GM12878 (cell line): ENCODE results near the gene PCED1A. TPM values are rescaled to one million over a fixed set of nuclear protein-coding genes. Genes with fewer than 3 reads are reported as not detected.

Source experiments
- ATAC-seq: fragments of 200-7000 bp; cut with Tn5 transposase; 3 replicates; pipeline ENCODE4 v1.9.1; 2020; ENCODE audit warnings: mild to moderate bottlenecking, moderate library complexity
- BruUV-seq: library from RNA; stranded (reverse); fragments of 400-500 nt; replicated peaks from 2 replicates; lab custom pipeline; 2021; lab: Mats Ljungman, UMichigan
- CTCF ChIA-PET: fragments of 300-600 bp; sonication (Branson Sonifier 250); formaldehyde crosslinking; extraction: SDS; loops from one replicate; lab custom pipeline; 2021; ENCODE audit warnings: inconsistent platforms; lab: Yijun Ruan, JAX
- POLR2A ChIA-PET: fragments of 350-600 bp; formaldehyde crosslinking; extraction: SDS; loops from one replicate; lab custom pipeline; 2021; ENCODE audit warnings: inconsistent platforms; lab: Charles Lee
- RAD21 ChIA-PET: fragments of 300-600 bp; sonication (Branson Sonifier 250); formaldehyde crosslinking; loops from one replicate; lab custom pipeline; 2023; ENCODE audit warnings: antibody characterized with exemption; ENCODE audit not compliant: unreplicated experiment; lab: Charles Lee
- SMC1A ChIA-PET: fragments of 300-600 bp; sonication (Branson Sonifier 250); formaldehyde crosslinking; loops from one replicate; lab custom pipeline; 2023; ENCODE audit not compliant: unreplicated experiment, uncharacterized antibody; lab: Charles Lee
- DNase-seq: peaks from one replicate; pipeline ENCODE4 v3.0.0-alpha.2; 2011; ENCODE audit warnings: low read depth, low spot score
- FAIRE-seq: peaks from 3 replicates; lab custom pipeline; 2011; peaks lifted over from hg19 to GRCh38; lab: Jason Lieb, UNC
- H2AFZ ChIP-seq: 2 replicates; pipeline ENCODE4 v1.6.0; 2011; ENCODE audit warnings: low read depth, low read length, control low read depth; ENCODE audit not compliant: control insufficient read depth
- H3K27ac ChIP-seq: 2 replicates; pipeline ENCODE4 v1.5.1; 2011; ENCODE audit warnings: control low read depth; ENCODE audit not compliant: control insufficient read depth, insufficient read depth
- H3K27me3 ChIP-seq, 2 experiments: replicated peaks in 1 of 2; 2 replicates each; pipeline versions ENCODE4 v1.6.0 to v1.6.1; 2011; ENCODE audit warnings: low read length in 1 of 2; ENCODE audit not compliant: control insufficient read depth in 2 of 2, insufficient read depth in 2 of 2
- H3K36me3 ChIP-seq, 2 experiments: 2 replicates each; pipeline ENCODE4 v1.5.1; 2011; ENCODE audit warnings: low read length in 1 of 2; ENCODE audit not compliant: control insufficient read depth in 2 of 2, insufficient read depth in 2 of 2
- H3K4me1 ChIP-seq: 2 replicates; pipeline ENCODE4 v1.6.1; 2011; ENCODE audit warnings: mild to moderate bottlenecking, low read length, moderate library complexity, mixed read lengths; ENCODE audit not compliant: control insufficient read depth, insufficient read depth
- H3K4me2 ChIP-seq: 2 replicates; pipeline ENCODE4 v1.6.0; 2011; ENCODE audit warnings: control low read depth; ENCODE audit not compliant: control insufficient read depth, insufficient read depth
- H3K4me3 ChIP-seq: fragments of 200-600 bp; sonication (generic); 2 replicates; pipeline ENCODE4 v1.5.1; 2016
- H3K79me2 ChIP-seq: 2 replicates; pipeline ENCODE4 v1.6.0; 2011; ENCODE audit warnings: low read length; ENCODE audit not compliant: control insufficient read depth, insufficient read depth
- H3K9ac ChIP-seq: 2 replicates; pipeline ENCODE4 v1.8.0; 2011; ENCODE audit warnings: low read length, control low read depth, mixed read lengths; ENCODE audit not compliant: control insufficient read depth, insufficient read depth
- H3K9me3 ChIP-seq: replicated peaks from 3 replicates; pipeline ENCODE4 v1.5.1; 2011; ENCODE audit warnings: mild to moderate bottlenecking, low read length; ENCODE audit not compliant: control insufficient read depth, insufficient read depth
- H4K20me1 ChIP-seq: 2 replicates; pipeline ENCODE4 v1.6.0; 2011; ENCODE audit not compliant: control insufficient read depth, insufficient read depth
- BHLHE40 ChIP-seq, 2 experiments: fragments of 450-650 bp in 1 of 2; IDR thresholded peaks; 2 replicates each; pipeline ENCODE4 v1.6.1; 2011 to 2017; ENCODE audit warnings: low read depth in 2 of 2, borderline replicate concordance in 1 of 2, improper control_type of control experiment in 1 of 2, low read length in 1 of 2, mild to moderate bottlenecking in 1 of 2
- CREB1 ChIP-seq: IDR thresholded peaks from 2 replicates; pipeline ENCODE4 v1.6.1; 2012; ENCODE audit warnings: low read depth, mild to moderate bottlenecking, inconsistent platforms
- GATAD2B ChIP-seq: fragments of 450-650 bp; conservative IDR thresholded peaks from 2 replicates; pipeline ENCODE4 v1.6.1; 2017; ENCODE audit warnings: low read depth, mild to moderate bottlenecking, moderate library complexity
- MTA2 ChIP-seq: fragments of 450-650 bp; IDR thresholded peaks from 2 replicates; pipeline ENCODE4 v1.6.1; 2016; ENCODE audit warnings: low read depth, mild to moderate bottlenecking, moderate library complexity
- NFIC ChIP-seq: IDR thresholded peaks from 2 replicates; pipeline ENCODE4 v1.6.1; 2012; ENCODE audit warnings: low read depth, mild to moderate bottlenecking, inconsistent platforms, low read length, moderate library complexity
- PML ChIP-seq: IDR thresholded peaks from 2 replicates; pipeline ENCODE4 v1.6.1; 2012; ENCODE audit warnings: low read length, inconsistent platforms
- POLR2A ChIP-seq: IDR thresholded peaks from 2 replicates; pipeline ENCODE4 v1.6.1; 2011; ENCODE audit warnings: low read depth, mild to moderate bottlenecking, low read length
- POLR2AphosphoS2 ChIP-seq: IDR thresholded peaks from 2 replicates; pipeline ENCODE4 v1.6.1; 2011; ENCODE audit warnings: low read depth, mild to moderate bottlenecking, low read length, improper control_type of control experiment, moderate library complexity
- YY1 ChIP-seq: IDR thresholded peaks from 2 replicates; pipeline ENCODE4 v1.6.1; 2011; ENCODE audit warnings: low read depth, mild to moderate bottlenecking, low read length
- WGBS: methylation state at CpG from one replicate; pipeline ENCODE4 v1.1.6; 2016; ENCODE audit warnings: low lambda C conversion rate; ENCODE audit not compliant: insufficient replicate concordance, insufficient coverage; ENCODE audit errors: missing lambda C conversion rate; 5-methylcytosine and 5-hydroxymethylcytosine counted together
- in situ Hi-C: fragments of 300-500 bp; cut with MboI; formaldehyde crosslinking; loops from 9 replicates; pipeline ENCODE4 v1.14.3; 2018; ENCODE audit warnings: mixed read lengths
- intact Hi-C: fragments of 100-400 bp; cut with micrococcal nuclease; formaldehyde crosslinking; loops from one replicate; pipeline ENCODE4 v1.14.2; 2022; ENCODE audit not compliant: unreplicated experiment
- polyA plus RNA-seq, 11 experiments: library from polyadenylated mRNA; depleted of rRNA in 4 of 11; unstranded in 6 of 11; stranded (reverse) in 5 of 11; fragments of >200 nt; fragmentation: Nextera tagmentation in 4 of 11; fragmentation: Illumina TruSeq in 1 of 11; extraction: Ambion mirVana in 4 of 11; extraction: Trizol in 1 of 11; gene quantifications; 1 replicate in 1 of 11; 2 replicates in 10 of 11; pipeline versions ENCODE4 v1.2.1 to v1.2.3, GENCODE V29; 2011 to 2016; ENCODE audit warnings: inconsistent platforms in 2 of 11, missing spikeins in 2 of 11, low read depth in 1 of 11
- total RNA-seq, 4 experiments: library from RNA; depleted of rRNA in 3 of 4; stranded (reverse); fragments of >200 nt in 3 of 4; fragmentation: Illumina TruSeq in 1 of 4; extraction: Trizol in 1 of 4; gene quantifications; 2 replicates each; pipeline versions ENCODE4 v1.2.1 to v1.2.3, GENCODE V29; 2013 to 2021
- TF ChIP-seq, protein P1 (sequence below): fragments of 150-350 bp; IDR thresholded peaks from 2 replicates; pipeline ENCODE4 v1.6.1; 2016; ENCODE audit warnings: low read depth, low read length
- TF ChIP-seq, protein P2 (sequence below): fragments of 450-650 bp; formaldehyde crosslinking; IDR thresholded peaks from 2 replicates; pipeline ENCODE4 v1.4.0; 2022; ENCODE audit warnings: mild to moderate bottlenecking, moderate library complexity
- TF ChIP-seq, protein P3 (sequence below): fragments of 450-650 bp; IDR thresholded peaks from 2 replicates; pipeline ENCODE4 v1.6.1; 2014; ENCODE audit warnings: mild to moderate bottlenecking
- TF ChIP-seq, protein P4 (sequence below): IDR thresholded peaks from 2 replicates; pipeline ENCODE4 v1.6.1; 2012; ENCODE audit warnings: low read depth, low read length, improper control_type of control experiment
- TF ChIP-seq, protein P5 (sequence below): fragments of 150-350 bp; IDR thresholded peaks from 2 replicates; pipeline ENCODE4 v1.6.1; 2014; ENCODE audit warnings: mild to moderate bottlenecking, low read depth, low read length

PCED1A gene
- total and polyA plus RNA-seq, 10 of the 15 experiments (the other 5 are each of a cell fraction or from before 2014, with no cell fraction given) = 4.5 to 30.9 (median 12.0) TPM

DNA sequence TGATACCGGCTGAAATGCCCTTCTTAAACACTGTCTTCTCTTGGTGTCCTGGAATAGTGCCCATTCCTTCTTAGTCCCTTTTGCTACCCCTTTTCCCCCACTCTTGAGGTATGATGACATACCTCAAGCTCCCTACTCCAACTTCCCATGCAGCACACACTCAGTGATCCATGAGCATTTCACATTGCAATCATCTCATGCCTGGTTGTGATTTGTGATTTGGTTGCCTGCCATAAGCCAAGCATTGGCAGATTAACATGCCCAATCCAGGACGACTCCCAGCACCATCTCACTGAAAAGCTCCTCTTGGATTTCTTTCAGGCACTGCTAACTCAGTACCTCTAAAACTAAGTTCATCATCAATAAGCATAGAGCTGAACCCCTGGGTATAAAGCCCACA lies 18.1 kb upstream of the PCED1A start (continued):
- TF ChIP-seq, protein P1, sequence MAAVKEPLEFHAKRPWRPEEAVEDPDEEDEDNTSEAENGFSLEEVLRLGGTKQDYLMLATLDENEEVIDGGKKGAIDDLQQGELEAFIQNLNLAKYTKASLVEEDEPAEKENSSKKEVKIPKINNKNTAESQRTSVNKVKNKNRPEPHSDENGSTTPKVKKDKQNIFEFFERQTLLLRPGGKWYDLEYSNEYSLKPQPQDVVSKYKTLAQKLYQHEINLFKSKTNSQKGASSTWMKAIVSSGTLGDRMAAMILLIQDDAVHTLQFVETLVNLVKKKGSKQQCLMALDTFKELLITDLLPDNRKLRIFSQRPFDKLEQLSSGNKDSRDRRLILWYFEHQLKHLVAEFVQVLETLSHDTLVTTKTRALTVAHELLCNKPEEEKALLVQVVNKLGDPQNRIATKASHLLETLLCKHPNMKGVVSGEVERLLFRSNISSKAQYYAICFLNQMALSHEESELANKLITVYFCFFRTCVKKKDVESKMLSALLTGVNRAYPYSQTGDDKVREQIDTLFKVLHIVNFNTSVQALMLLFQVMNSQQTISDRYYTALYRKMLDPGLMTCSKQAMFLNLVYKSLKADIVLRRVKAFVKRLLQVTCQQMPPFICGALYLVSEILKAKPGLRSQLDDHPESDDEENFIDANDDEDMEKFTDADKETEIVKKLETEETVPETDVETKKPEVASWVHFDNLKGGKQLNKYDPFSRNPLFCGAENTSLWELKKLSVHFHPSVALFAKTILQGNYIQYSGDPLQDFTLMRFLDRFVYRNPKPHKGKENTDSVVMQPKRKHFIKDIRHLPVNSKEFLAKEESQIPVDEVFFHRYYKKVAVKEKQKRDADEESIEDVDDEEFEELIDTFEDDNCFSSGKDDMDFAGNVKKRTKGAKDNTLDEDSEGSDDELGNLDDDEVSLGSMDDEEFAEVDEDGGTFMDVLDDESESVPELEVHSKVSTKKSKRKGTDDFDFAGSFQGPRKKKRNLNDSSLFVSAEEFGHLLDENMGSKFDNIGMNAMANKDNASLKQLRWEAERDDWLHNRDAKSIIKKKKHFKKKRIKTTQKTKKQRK = no peak
- no peak for TF ChIP-seq PML
- TF ChIP-seq, protein P2, sequence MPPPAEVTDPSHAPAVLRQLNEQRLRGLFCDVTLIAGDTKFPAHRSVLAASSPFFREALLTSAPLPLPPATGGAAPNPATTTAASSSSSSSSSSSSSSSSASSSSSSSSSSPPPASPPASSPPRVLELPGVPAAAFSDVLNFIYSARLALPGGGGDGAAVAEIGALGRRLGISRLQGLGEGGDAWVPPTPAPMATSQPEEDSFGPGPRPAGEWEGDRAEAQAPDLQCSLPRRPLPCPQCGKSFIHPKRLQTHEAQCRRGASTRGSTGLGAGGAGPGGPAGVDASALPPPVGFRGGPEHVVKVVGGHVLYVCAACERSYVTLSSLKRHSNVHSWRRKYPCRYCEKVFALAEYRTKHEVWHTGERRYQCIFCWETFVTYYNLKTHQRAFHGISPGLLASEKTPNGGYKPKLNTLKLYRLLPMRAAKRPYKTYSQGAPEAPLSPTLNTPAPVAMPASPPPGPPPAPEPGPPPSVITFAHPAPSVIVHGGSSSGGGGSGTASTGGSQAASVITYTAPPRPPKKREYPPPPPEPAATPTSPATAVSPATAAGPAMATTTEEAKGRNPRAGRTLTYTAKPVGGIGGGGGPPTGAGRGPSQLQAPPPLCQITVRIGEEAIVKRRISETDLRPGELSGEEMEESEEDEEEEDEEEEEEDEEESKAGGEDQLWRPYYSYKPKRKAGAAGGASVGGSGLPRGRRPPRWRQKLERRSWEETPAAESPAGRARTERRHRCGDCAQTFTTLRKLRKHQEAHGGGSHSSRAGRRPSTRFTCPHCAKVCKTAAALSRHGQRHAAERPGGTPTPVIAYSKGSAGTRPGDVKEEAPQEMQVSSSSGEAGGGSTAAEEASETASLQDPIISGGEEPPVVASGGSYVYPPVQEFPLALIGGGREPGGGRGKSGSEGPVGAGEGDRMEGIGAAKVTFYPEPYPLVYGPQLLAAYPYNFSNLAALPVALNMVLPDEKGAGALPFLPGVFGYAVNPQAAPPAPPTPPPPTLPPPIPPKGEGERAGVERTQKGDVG = no peak

DNA sequence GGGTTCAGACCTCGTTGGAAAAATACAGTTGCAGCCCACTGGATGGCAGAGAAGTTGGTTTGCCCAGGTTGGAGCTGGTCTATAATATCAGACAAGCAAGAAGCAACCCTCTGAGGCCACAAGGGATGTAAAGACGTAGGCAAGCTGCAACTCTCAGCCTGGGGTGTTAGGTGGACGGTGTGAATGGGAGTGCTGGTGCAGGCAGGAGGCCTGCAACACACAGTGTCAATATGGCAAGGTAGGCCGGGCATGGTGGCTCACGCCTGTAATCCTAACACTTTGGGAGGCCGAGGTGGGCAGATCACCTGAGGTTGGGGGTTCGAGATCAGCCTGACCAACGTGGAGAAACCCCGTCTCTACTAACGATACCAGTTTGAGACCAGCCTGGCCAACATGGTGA lies 10.6 kb upstream of the PCED1A start:
- BruUV-seq = no TSS peak

More for the DNA sequence above, 10.6 kb upstream of the PCED1A start:
- Histone ChIP-seq H3K27ac (no peak overlapping the region), H3K9me3 (no peaks in the 10 kb centered on the region), H2AFZ (no peak overlapping the region), H4K20me1 (no peaks in the 10 kb centered on the region), H3K27me3 (no peaks in the 10 kb centered on the region), H3K4me1 (peaks cover 5% of the 10 kb centered on the region; the same call in 1 of the 2 replicates), H3K4me3 (no peak overlapping the region), H3K9ac (no peak overlapping the region), H3K4me2 (no peak overlapping the region), H3K79me2 (no peaks in the 10 kb centered on the region), H3K36me3 (no peaks in the 10 kb centered on the region)
- ATAC-seq = no peak
- in situ Hi-C loops (no loop called here), intact Hi-C loops (loop anchor here (5.0 kb wide), 1 partner anchor 109 kb away; no protein-coding TSS in a partner anchor)
- DNase-seq = no peak
- POLR2A ChIA-PET = no interaction called here
- CTCF ChIA-PET = interaction anchor here (1.0 to 2.5 kb wide), 5 partner anchors 18 to 163 kb away, joined by 3 to 11 read pairs (median 4); no protein-coding TSS in a partner anchor
- SMC1A ChIA-PET = interaction anchor here (0.7 kb wide), 1 partner anchor 11 kb away, joined by 3 read pairs; no protein-coding TSS in a partner anchor
- FAIRE-seq = no peak
- RAD21 ChIA-PET = interaction anchor here (0.9 to 1.4 kb wide), 2 partner anchors 150 to 163 kb away, joined by 3 read pairs; no protein-coding TSS in a partner anchor
- 93% methylated on average over 10 of the region's 10 CpGs for WGBS
- TF ChIP-seq POLR2AphosphoS2 = no peak
- no peak for TF ChIP-seq MTA2
- TF ChIP-seq, protein P3, sequence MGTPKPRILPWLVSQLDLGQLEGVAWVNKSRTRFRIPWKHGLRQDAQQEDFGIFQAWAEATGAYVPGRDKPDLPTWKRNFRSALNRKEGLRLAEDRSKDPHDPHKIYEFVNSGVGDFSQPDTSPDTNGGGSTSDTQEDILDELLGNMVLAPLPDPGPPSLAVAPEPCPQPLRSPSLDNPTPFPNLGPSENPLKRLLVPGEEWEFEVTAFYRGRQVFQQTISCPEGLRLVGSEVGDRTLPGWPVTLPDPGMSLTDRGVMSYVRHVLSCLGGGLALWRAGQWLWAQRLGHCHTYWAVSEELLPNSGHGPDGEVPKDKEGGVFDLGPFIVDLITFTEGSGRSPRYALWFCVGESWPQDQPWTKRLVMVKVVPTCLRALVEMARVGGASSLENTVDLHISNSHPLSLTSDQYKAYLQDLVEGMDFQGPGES = no peak
- no peak for TF ChIP-seq CREB1
- no peak for TF ChIP-seq YY1
- TF ChIP-seq, protein P4, sequence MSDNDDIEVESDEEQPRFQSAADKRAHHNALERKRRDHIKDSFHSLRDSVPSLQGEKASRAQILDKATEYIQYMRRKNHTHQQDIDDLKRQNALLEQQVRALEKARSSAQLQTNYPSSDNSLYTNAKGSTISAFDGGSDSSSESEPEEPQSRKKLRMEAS = no peak
- no peak for TF ChIP-seq NFIC
- TF ChIP-seq, protein P5, sequence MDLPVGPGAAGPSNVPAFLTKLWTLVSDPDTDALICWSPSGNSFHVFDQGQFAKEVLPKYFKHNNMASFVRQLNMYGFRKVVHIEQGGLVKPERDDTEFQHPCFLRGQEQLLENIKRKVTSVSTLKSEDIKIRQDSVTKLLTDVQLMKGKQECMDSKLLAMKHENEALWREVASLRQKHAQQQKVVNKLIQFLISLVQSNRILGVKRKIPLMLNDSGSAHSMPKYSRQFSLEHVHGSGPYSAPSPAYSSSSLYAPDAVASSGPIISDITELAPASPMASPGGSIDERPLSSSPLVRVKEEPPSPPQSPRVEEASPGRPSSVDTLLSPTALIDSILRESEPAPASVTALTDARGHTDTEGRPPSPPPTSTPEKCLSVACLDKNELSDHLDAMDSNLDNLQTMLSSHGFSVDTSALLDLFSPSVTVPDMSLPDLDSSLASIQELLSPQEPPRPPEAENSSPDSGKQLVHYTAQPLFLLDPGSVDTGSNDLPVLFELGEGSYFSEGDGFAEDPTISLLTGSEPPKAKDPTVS = no peak
- TF ChIP-seq POLR2A = no peak
- TF ChIP-seq GATAD2B = no peak
- TF ChIP-seq BHLHE40 (IDR thresholded peaks at IDR 0.05; ENCODE audit: borderline replicate concordance in 1 of 2, low read depth in 2 of 2, low read length in 1 of 2) = no peak
